NCI-H526 (cell line): ENCODE results near the gene SARDH.

Source experiments
- DNase-seq, 2 experiments: peaks; one replicate each; lab custom pipeline; 2025; lab: John Stamatoyannopoulos, UW

Gene SARDH

GRCh38 chr9:133703591-133704399 is 34.4 kb downstream of the SARDH start:
- DNase-seq, result no peak

GRCh38 chr9:133702798-133703590 is 35.2 kb downstream of the SARDH start:
- no peak for DNase-seq

GRCh38 chr9:133701981-133702797 is 36.0 kb downstream of the SARDH start:
- no peak for DNase-seq

- DNase-seq, result no peak
Measured at GRCh38 chr9:133701321-133701980, 36.7 kb downstream of the SARDH start.

- DNase-seq, result no peak
Measured at GRCh38 chr9:133700819-133701320, 37.3 kb downstream of the SARDH start.

- DNase-seq, result no peak
Measured at GRCh38 chr9:133699546-133699945, 38.6 kb downstream of the SARDH start.

GRCh38 chr9:133696071-133696472 is 42.1 kb downstream of the SARDH start:
- DNase-seq, result no peak

GRCh38 chr9:133694686-133695085 is 43.5 kb downstream of the SARDH start:
- DNase-seq, result no peak

- DNase-seq, result no peak
Measured at GRCh38 chr9:133693703-133694529, 44.2 kb downstream of the SARDH start.

GRCh38 chr9:133693116-133693515 is 45.0 kb downstream of the SARDH start:
- DNase-seq, result no peak

GRCh38 chr9:133692364-133692985 is 45.7 kb downstream of the SARDH start:
- DNase-seq, result no peak

GRCh38 chr9:133691626-133692363 is 46.4 kb downstream of the SARDH start:
- DNase-seq, result no peak

GRCh38 chr9:133691191-133691590 is 47.0 kb downstream of the SARDH start:
- no peak for DNase-seq

GRCh38 chr9:133690081-133690561 is 48.0 kb downstream of the SARDH start:
- DNase-seq, result no peak

GRCh38 chr9:133689151-133689763 is 48.9 kb downstream of the SARDH start:
- no peak for DNase-seq

GRCh38 chr9:133687856-133688761 is 50.0 kb downstream of the SARDH start:
- DNase-seq, result no peak

GRCh38 chr9:133686642-133687575 is 51.2 kb downstream of the SARDH start:
- DNase-seq, result no peak
